ENCODE measurements around the gene WDR48.

WDR48 gene

GRCh38 chr3:39062180-39062579 lies 10.4 kb downstream of the WDR48 start:
- no peak for DNase-seq (ENCODE audit: insufficient read length, low spot score)
- FAIRE-seq, result no peak

GRCh38 chr3:39063143-39063542 lies 11.3 kb downstream of the WDR48 start:
- FAIRE-seq, result no peak
- DNase-seq (ENCODE audit: insufficient read length, low spot score), result no peak

- DNase-seq (ENCODE audit: insufficient read length, low spot score), result no peak
- FAIRE-seq, result no peak
Observed at GRCh38 chr3:39064646-39065045, 12.8 kb downstream of the WDR48 start.

- peak; percentile 88 for FAIRE-seq
- DNase-seq (ENCODE audit: insufficient read length, low spot score), result peak; percentile 25
Observed at GRCh38 chr3:39065197-39065596, 13.4 kb downstream of the WDR48 start.

GRCh38 chr3:39067286-39067685 lies 15.5 kb downstream of the WDR48 start:
- no peak for DNase-seq (ENCODE audit: insufficient read length, low spot score)
- FAIRE-seq, result no peak

GRCh38 chr3:39068556-39068955 lies 16.7 kb downstream of the WDR48 start:
- FAIRE-seq (no peak), DNase-seq (ENCODE audit: insufficient read length, low spot score) (no peak)

DNA sequence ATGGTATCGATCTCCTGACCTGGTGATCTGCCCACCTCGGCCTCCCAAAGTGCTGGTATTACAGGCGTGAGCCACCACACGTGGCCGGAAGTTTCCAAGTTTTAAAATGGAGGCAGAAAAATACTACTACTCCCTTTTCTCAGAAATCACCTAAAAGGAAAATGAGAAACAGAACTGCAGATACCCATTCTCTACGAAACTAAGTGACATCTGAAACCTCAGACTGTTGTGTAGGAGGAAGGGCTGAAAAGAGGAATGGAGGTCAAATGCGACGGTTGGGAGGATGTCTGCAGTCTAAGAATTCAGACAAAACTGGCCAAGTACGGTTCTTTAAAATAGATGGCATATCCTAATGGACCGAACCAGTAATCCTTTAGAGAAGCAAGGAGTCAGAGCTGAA lies 24.1 kb downstream of the WDR48 start:
- DNase-seq (ENCODE audit: insufficient read length, low spot score), result no peak
- peak; percentile 49 for FAIRE-seq

DNA sequence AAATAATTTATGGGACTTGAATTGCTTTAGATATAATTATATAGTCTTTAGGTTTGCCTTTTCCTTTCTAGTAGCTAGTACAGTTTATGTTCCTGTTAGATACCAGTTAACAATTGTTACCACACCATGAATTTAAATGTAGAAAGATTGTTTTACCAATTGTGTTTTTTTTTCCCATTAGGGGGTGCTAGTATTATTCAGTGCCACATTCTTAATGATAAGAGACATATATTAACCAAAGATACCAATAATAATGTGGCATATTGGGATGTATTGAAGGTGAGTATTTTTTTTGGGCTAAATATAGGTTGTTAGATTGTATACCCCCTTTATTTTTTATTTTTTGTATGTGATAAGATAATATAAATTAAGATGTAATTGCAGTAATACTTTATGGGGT lies 27.7 kb downstream of the WDR48 start:
- FAIRE-seq (no peak), DNase-seq (ENCODE audit: insufficient read length, low spot score) (no peak)

DNA sequence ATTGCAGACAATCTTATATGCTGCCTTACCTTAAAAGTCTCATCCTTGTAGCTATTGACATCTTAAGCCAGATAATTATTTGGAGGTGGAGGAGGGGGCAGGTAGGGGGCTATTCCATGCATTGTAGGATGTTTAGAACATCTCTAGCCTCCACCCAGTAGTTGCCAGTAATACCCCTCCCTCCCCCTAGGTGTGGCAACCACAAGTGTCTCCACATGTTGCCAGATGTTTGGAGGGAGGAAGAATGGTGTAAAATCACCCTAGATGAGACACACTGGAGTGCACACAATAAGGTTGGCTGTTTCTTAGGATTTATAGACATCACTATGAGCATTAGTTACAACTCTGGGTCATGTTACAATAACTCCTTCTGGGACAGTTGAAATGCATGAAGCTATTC lies 28.2 kb downstream of the WDR48 start:
- FAIRE-seq (no peak), DNase-seq (ENCODE audit: insufficient read length, low spot score) (no peak)

DNA sequence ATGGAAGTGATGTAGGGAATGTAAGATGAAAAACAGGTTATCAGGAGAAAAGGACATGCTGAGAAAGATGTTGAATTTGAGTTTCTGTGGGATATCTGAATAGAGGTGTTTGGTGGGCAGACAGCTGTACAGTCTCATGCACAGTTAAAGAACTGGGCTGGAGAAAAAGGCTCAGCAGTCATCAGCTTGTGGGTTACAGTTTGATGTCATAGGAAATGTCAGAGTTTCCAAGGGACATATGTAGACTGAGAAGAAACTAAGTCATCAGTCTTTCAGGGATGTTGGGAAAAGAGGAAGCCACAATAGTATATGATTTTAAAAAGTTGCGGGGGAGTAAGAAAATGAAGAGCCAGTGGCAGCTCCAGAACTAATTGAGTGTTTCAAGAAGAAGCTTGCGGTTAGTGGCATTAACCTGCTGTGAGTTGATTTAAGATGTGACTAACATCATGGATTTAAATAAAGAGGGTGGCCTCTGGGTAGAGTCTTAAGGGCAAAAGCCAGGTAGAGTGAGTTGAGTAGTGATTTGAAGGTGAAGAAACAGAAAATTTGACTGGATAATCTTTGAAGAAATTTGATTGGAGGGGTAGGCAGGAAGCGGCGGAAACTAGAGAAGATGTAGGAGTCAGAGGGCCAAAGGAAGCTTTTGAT lies 31.0 kb downstream of the WDR48 start:
- no peak for DNase-seq (ENCODE audit: insufficient read length, low spot score)
- FAIRE-seq, result no peak

DNA sequence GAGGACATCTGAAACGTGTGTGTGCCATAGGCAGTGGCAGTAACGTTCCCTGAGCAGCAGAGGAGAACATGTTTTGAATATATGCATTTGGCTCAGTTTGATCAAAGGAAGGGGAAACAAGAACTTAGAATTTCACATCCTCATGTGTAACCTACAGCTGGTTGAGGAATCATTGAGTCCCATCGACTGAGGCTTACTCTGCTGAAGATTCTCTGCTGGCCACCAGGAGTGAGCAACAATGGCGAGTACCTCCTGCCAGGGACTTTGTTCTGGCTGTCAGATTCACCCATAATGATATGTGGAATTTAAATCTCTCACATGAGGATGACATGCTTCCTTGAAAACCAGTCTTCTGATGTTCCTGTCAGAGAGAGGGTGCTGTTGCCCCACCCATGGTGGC lies 34.3 kb downstream of the WDR48 start:
- DNase-seq (ENCODE audit: insufficient read length, low spot score) (no peak), FAIRE-seq (no peak)

- FAIRE-seq, result no peak
- DNase-seq (ENCODE audit: insufficient read length, low spot score), result no peak
Observed at GRCh38 chr3:39088456-39088855, 36.6 kb downstream of the WDR48 start.

GRCh38 chr3:39088889-39089288 lies 37.1 kb downstream of the WDR48 start:
- FAIRE-seq (no peak), DNase-seq (ENCODE audit: insufficient read length, low spot score) (no peak)

DNA sequence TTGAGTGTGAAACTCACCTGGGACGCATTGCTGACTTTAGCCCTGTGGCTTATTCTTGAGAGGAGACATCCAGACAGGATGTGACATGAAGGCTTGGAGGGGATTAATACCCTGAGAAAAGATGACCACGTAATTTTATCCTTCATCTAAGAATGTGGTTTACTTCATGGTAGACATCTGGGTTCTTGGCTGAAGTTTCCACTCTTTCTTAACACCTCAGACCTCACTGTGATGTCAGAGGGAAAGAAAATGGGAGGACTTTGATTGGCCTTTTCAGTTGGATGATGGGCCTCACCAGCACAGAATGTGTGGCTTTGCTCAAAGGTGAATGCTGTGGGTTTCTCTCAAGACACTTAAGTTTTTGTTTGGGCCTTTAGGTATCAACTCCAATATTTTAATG lies 39.1 kb downstream of the WDR48 start:
- no peak for FAIRE-seq
- no peak for DNase-seq (ENCODE audit: insufficient read length, low spot score)

DNA sequence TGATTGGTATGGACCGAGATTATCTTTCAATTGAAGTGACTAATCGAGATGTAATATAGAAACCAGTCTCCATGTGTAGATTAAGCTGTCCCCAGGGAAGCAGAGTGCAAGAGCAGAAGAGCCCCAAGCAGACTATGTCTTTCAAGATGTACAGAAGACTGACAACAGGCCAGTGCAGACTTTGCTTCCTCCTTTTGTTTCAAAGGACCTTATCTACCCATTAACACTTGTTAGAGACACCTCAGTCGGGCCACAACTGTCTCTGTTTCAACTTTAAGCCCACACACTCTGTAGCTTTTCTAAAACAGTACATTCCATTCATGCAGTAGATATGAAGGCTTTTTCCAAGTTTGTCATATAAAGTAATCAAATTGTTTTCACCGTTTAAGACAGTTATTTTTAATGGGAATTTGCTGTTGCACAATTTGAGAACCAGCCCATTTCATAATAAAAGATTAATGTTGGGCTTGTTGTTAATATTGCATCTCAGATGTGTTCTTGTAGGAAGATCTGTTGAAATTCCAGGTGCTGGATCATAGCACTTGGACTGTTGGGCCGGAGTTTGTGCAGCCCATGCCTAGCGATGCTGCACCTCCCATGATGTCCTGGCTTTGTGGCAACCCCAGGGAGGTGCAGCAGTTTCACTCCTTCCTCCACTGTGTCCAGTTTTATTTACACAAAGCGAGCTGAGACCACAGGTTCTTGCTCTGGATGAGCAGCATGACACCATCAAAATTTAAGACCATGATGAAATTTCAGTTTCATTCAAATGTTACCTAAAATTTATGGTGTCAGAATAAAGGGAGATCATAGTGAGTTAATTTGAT lies 43.2 kb downstream of the WDR48 start:
- FAIRE-seq, result no peak

GRCh38 chr3:39095778-39096177 lies 44.0 kb downstream of the WDR48 start:
- no peak for FAIRE-seq
- no peak for DNase-seq (ENCODE audit: insufficient read length, low spot score)

More for the DNA sequence above, 43.2 kb downstream of the WDR48 start:
- DNase-seq (ENCODE audit: insufficient read length, low spot score), result no peak

DNA sequence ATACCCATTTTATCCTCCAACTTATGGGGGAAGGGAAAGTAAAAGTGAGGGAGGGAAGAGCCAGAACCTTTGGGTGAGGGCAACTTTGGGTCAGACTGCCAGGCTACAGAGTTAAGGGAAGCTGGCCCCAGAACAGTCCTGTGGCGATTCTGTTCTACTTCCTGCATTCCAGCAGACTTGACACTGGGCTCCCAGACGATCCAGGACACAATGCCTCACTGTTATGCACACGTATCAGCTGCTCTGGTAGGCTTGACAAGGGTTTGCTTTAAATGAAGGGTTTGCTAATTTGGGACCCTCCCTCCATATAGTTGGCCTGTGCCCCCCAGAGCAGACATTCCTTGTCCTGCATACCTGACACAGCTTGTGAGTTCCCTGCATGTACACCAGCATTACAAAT lies 45.0 kb downstream of the WDR48 start:
- FAIRE-seq (no peak), DNase-seq (ENCODE audit: insufficient read length, low spot score) (no peak)

DNA sequence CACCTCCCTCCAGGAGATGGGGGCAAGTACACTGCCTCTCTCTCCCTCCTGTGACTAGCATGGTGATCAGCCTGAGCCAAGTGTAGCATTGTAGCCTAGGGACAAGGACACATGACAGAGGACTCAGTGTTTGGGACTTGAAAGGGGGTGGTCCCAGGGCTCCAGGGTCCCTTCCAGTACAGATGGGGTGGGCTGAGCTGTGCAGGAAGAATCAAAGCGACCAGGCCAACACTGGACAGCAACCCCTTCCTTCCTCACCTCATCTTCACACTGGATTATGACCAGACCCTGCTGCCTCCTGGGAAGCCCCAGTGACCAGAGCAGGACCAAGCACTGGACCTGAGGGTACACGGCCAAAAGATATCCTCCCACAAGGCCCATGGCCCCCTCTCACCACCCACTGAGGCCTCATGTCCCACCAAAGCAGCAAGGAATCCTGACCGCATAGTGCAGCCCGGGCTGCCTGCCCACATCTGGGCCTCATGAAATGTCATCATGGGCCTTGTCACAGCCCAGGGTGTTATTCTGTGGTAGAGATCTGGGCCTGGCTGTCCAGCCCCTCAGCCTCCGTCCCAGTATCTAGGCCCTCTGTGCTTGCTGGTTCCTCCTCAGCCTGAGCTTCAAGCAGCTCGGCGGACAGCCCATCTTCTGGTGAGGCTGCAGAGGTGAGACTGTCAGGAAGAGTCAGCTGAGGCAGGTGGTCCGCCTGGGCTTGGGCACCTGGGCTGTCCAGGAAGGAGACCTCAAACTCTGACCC lies 46.1 kb downstream of the WDR48 start:
- no peak for DNase-seq (ENCODE audit: insufficient read length, low spot score)
- FAIRE-seq, result no peak

DNA sequence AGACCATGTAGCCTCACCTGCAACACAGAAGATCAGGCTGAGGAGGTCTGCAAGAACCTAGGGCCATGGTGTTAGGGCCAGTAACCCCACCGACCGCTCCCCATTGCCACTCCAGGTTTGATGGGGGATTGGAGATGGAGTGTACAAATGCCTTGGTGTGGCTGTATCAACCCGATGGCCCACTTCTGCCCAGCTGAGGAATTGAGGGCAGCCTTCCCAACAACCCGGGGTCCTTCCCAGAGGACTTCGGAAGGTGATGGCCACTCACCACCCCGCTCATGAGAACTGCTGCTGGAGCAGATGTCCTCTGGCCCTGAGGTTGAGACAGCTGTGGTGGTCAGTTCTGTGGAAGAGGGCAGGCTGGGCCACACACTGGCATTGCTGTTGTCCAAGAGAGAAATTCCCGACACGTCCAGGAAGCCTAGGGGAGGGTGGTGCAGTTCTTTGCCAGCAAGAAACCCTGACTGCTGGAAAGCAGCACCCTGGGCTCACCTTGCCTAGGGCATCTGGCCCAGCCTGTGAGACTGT lies 46.7 kb downstream of the WDR48 start:
- no peak for DNase-seq (ENCODE audit: insufficient read length, low spot score)
- FAIRE-seq, result no peak

GRCh38 chr3:39099242-39099641 lies 47.4 kb downstream of the WDR48 start:
- FAIRE-seq (no peak), DNase-seq (ENCODE audit: insufficient read length, low spot score) (no peak)

GRCh38 chr3:39099738-39100499 lies 48.1 kb downstream of the WDR48 start:
- FAIRE-seq (no peak), DNase-seq (ENCODE audit: insufficient read length, low spot score) (no peak)
